H9 (cell line): ENCODE data around the gene ITLN1. TPM values are rescaled to one million over a fixed set of nuclear protein-coding genes. Genes with fewer than 3 reads are reported as not detected.

ENCODE experiments used
- DNase-seq: peaks from one replicate; pipeline ENCODE4 v3.0.0-alpha.2; 2017
- H2AFZ ChIP-seq: one replicate; pipeline ENCODE4 v1.6.1; 2013; ENCODE audit warnings: mild to moderate bottlenecking, low read length, control low read depth, moderate library complexity
- H2AK5ac ChIP-seq: 2 replicates; pipeline ENCODE4 v1.6.1; 2013; ENCODE audit warnings: low read length, control low read depth, mixed read lengths; ENCODE audit not compliant: insufficient read length
- H2BK120ac ChIP-seq: one replicate; pipeline ENCODE4 v1.6.1; 2013; ENCODE audit warnings: low read depth, mild to moderate bottlenecking, low read length, control low read depth, inconsistent platforms; ENCODE audit not compliant: poor library complexity, severe bottlenecking
- H2BK12ac ChIP-seq: 2 replicates; pipeline ENCODE4 v1.6.1; 2013; ENCODE audit warnings: low read length, control low read depth, mixed read lengths, low read depth; ENCODE audit not compliant: insufficient read length
- H2BK15ac ChIP-seq: 2 replicates; pipeline ENCODE4 v1.6.1; 2013; ENCODE audit warnings: low read depth, low read length, control low read depth
- H2BK20ac ChIP-seq: one replicate; pipeline ENCODE4 v1.6.1; 2013; ENCODE audit warnings: low read depth, mild to moderate bottlenecking, low read length, control low read depth, inconsistent platforms; ENCODE audit not compliant: poor library complexity, severe bottlenecking
- H2BK5ac ChIP-seq: 2 replicates; pipeline ENCODE4 v1.6.1; 2013; ENCODE audit warnings: low read length, control low read depth, mixed read lengths; ENCODE audit not compliant: insufficient read length
- H3K14ac ChIP-seq: 2 replicates; pipeline ENCODE4 v1.6.1; 2013; ENCODE audit warnings: low read length, control low read depth; ENCODE audit not compliant: insufficient read depth
- H3K18ac ChIP-seq: 2 replicates; pipeline ENCODE4 v1.6.1; 2013; ENCODE audit warnings: low read depth, mild to moderate bottlenecking, mixed read lengths, low read length, control low read depth; ENCODE audit not compliant: insufficient read length
- H3K23ac ChIP-seq: 2 replicates; pipeline ENCODE4 v1.6.1; 2013; ENCODE audit warnings: low read length, control low read depth, mixed read lengths, low read depth; ENCODE audit not compliant: insufficient read length
- H3K23me2 ChIP-seq: 2 replicates; pipeline ENCODE4 v1.6.1; 2013; ENCODE audit warnings: low read depth, mild to moderate bottlenecking, mixed read lengths, low read length, control low read depth; ENCODE audit not compliant: insufficient read length, poor library complexity, severe bottlenecking
- H3K27ac ChIP-seq: 2 replicates; pipeline ENCODE4 v1.5.1; 2013; ENCODE audit warnings: low read length, control low read depth, mixed read lengths, low read depth; ENCODE audit not compliant: insufficient read length
- H3K27me3 ChIP-seq: 2 replicates; pipeline ENCODE4 v1.6.1; 2013; ENCODE audit warnings: low read length, control low read depth, inconsistent platforms; ENCODE audit not compliant: insufficient read depth
- H3K4ac ChIP-seq: 2 replicates; pipeline ENCODE4 v1.6.1; 2013; ENCODE audit warnings: low read depth, mild to moderate bottlenecking, control low read depth, inconsistent platforms, low read length, moderate library complexity
- H3K4me1 ChIP-seq: 2 replicates; pipeline ENCODE4 v1.6.1; 2013; ENCODE audit warnings: low read length, control low read depth, inconsistent platforms; ENCODE audit not compliant: insufficient read depth
- H3K4me2 ChIP-seq: 2 replicates; pipeline ENCODE4 v1.6.1; 2013; ENCODE audit warnings: low read length, control low read depth, mixed read lengths; ENCODE audit not compliant: insufficient read length, insufficient read depth
- H3K56ac ChIP-seq: 2 replicates; pipeline ENCODE4 v1.6.1; 2013; ENCODE audit warnings: low read depth, mild to moderate bottlenecking, mixed read lengths, low read length, control low read depth; ENCODE audit not compliant: insufficient read length
- H3K79me1 ChIP-seq: 2 replicates; pipeline ENCODE4 v1.6.1; 2013; ENCODE audit warnings: low read depth, mild to moderate bottlenecking, moderate library complexity, low read length, control low read depth, inconsistent platforms; ENCODE audit not compliant: insufficient read depth, poor library complexity, severe bottlenecking
- H3K79me2 ChIP-seq: 2 replicates; pipeline ENCODE4 v1.6.1; 2013; ENCODE audit warnings: low read length, control low read depth, inconsistent platforms; ENCODE audit not compliant: insufficient read depth
- H3K9ac ChIP-seq: 2 replicates; pipeline ENCODE4 v1.6.1; 2013; ENCODE audit warnings: low read length, control low read depth, mixed read lengths; ENCODE audit not compliant: insufficient read length; ENCODE audit errors: extremely low read depth
- H3K9me3 ChIP-seq: one replicate; pipeline ENCODE4 v1.6.1; 2013; ENCODE audit warnings: low read depth, low read length, inconsistent platforms; ENCODE audit not compliant: control insufficient read depth
- H3T11ph ChIP-seq: one replicate; pipeline ENCODE4 v1.6.1; 2013; ENCODE audit warnings: mild to moderate bottlenecking, low read length, control low read depth, inconsistent platforms
- H4K20me1 ChIP-seq: one replicate; pipeline ENCODE4 v1.6.1; 2013; ENCODE audit not compliant: control insufficient read depth, insufficient read length, insufficient read depth
- H4K5ac ChIP-seq: 2 replicates; pipeline ENCODE4 v1.6.1; 2013; ENCODE audit warnings: low read depth, mild to moderate bottlenecking, mixed read lengths, low read length, control low read depth; ENCODE audit not compliant: insufficient read length
- H4K8ac ChIP-seq: replicated peaks from 2 replicates; pipeline ENCODE4 v1.6.1; 2013; ENCODE audit warnings: low read length, control low read depth, mixed read lengths, low read depth; ENCODE audit not compliant: insufficient read length
- H4K91ac ChIP-seq: 2 replicates; pipeline ENCODE4 v1.6.1; 2013; ENCODE audit warnings: low read depth, mild to moderate bottlenecking, moderate library complexity, mixed read lengths, low read length, control low read depth; ENCODE audit not compliant: insufficient read length
- H3K27ac Mint-ChIP-seq, 3 experiments: 2 replicates in 2 of 3; 3 replicates in 1 of 3; pipeline ENCODE4 v1.8.0; 2020 to 2021; ENCODE audit warnings: mixed read lengths in 3 of 3, mild to moderate bottlenecking in 1 of 3, moderate library complexity in 1 of 3
- H3K27me3 Mint-ChIP-seq: 2 replicates; pipeline ENCODE4 v1.8.0; 2021; ENCODE audit warnings: low read depth, mild to moderate bottlenecking, moderate library complexity, mixed read lengths
- H3K36me3 Mint-ChIP-seq, 3 experiments: 2 replicates in 2 of 3; 3 replicates in 1 of 3; pipeline ENCODE4 v1.8.0; 2020 to 2021; ENCODE audit warnings: low read depth in 3 of 3, mixed read lengths in 3 of 3; ENCODE audit not compliant: insufficient read depth in 1 of 3
- H3K4me1 Mint-ChIP-seq, 2 experiments: 2 replicates each; pipeline ENCODE4 v1.8.0; 2020; ENCODE audit warnings: mixed read lengths in 2 of 2
- H3K4me3 Mint-ChIP-seq, 2 experiments: 2 replicates in 1 of 2; 3 replicates in 1 of 2; pipeline ENCODE4 v1.8.0; 2020 to 2021; ENCODE audit warnings: mild to moderate bottlenecking in 2 of 2, mixed read lengths in 2 of 2, moderate library complexity in 1 of 2
- H3K9me3 Mint-ChIP-seq, 2 experiments: 2 replicates in 1 of 2; 3 replicates in 1 of 2; pipeline ENCODE4 v1.8.0; 2020; ENCODE audit warnings: mild to moderate bottlenecking in 2 of 2, mixed read lengths in 2 of 2, moderate library complexity in 1 of 2
- WGBS: extraction: QIAGEN DNeasy Blood & Tissue Kit; methylation state at CpG from one replicate; pipeline ENCODE4 v1.1.7; 2013; ENCODE audit warnings: missing lambda C conversion rate, low lambda C conversion rate, mixed read lengths; ENCODE audit not compliant: insufficient read length; ENCODE audit errors: extremely low coverage; 5-methylcytosine and 5-hydroxymethylcytosine counted together
- total RNA-seq: library from RNA; stranded (reverse); gene quantifications from 2 replicates; pipeline ENCODE4 v1.2.1, GENCODE V29; 2021
- TF ChIP-seq, protein P1 (sequence below): fragments of 200-600 bp; sonication (generic); conservative IDR thresholded peaks from 3 replicates; pipeline ENCODE4 v1.8.0; 2021; ENCODE audit warnings: antibody characterized with exemption, mild to moderate bottlenecking

ITLN1 gene
- total RNA-seq, 1 experiment from 2014 or later, result not detected

DNA sequence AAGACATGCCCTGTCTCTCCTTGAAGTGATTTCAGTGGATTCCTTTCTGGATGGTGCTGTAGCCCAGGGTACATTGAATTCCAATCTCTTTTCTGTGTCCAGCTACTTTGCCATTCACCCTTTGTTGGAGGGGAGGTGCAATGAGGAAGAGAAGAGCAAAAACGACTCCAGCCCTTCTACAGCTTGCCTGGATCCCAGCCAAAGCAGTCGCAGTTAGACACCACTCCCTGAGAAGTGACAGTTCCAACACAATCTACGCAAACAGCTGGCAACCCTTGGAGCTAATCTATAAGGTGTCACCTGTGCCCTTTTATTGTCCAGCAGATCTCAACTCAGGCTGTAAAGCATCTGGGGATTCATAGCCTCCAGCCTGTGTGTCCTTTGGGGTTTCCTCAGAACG, 26.9 kb downstream of the ITLN1 start:
- no peak for DNase-seq
- Histone ChIP-seq H3K23me2 (no peaks in the 10 kb centered on the region), H2AFZ (no peak overlapping the region), H3K9ac (no peak overlapping the region), H4K20me1 (no peaks in the 10 kb centered on the region), H2BK12ac (no peak overlapping the region), H3K27me3 (no peaks in the 10 kb centered on the region), H4K8ac (no peak overlapping the region), H2BK20ac (no peak overlapping the region), H3K4ac (no peak overlapping the region), H3T11ph (no peak overlapping the region), H4K5ac (no peak overlapping the region), H3K14ac (no peak overlapping the region), H2BK5ac (no peak overlapping the region), H3K79me2 (no peaks in the 10 kb centered on the region), H3K18ac (no peak overlapping the region), H3K56ac (no peak overlapping the region), H3K27ac (no peak overlapping the region), H4K91ac (no peak overlapping the region), H3K23ac (no peak overlapping the region), H2AK5ac (no peak overlapping the region), H3K79me1 (no peaks in the 10 kb centered on the region), H2BK120ac (no peak overlapping the region), H2BK15ac (no peak overlapping the region), H3K9me3 (no peaks in the 10 kb centered on the region), H3K4me1 (no peaks in the 10 kb centered on the region), H3K4me2 (no peak overlapping the region)
- Mint-ChIP-seq H3K4me1 (0 out of 4 replicates have a peak, but pooled peaks cover 0 to 3% of the 10 kb centered on the region in 2 experiments), H3K4me3 (no peak overlapping the region), H3K9me3 (no peaks in the 10 kb centered on the region), H3K27me3 (no peaks in the 10 kb centered on the region), H3K27ac (no peak overlapping the region), H3K36me3 (no peaks in the 10 kb centered on the region)
- TF ChIP-seq, protein P1, sequence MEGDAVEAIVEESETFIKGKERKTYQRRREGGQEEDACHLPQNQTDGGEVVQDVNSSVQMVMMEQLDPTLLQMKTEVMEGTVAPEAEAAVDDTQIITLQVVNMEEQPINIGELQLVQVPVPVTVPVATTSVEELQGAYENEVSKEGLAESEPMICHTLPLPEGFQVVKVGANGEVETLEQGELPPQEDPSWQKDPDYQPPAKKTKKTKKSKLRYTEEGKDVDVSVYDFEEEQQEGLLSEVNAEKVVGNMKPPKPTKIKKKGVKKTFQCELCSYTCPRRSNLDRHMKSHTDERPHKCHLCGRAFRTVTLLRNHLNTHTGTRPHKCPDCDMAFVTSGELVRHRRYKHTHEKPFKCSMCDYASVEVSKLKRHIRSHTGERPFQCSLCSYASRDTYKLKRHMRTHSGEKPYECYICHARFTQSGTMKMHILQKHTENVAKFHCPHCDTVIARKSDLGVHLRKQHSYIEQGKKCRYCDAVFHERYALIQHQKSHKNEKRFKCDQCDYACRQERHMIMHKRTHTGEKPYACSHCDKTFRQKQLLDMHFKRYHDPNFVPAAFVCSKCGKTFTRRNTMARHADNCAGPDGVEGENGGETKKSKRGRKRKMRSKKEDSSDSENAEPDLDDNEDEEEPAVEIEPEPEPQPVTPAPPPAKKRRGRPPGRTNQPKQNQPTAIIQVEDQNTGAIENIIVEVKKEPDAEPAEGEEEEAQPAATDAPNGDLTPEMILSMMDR, result no peak
- no CpG with 5 or more reads among the region's 4 CpGs for WGBS
